ENCODE measurements around the gene AJAP1.

AJAP1 gene

GRCh38 chr1:4622821-4623220 lies 31.6 kb upstream of the AJAP1 start:
- no peak for TF ChIP-seq CTCF (IDR thresholded peaks at IDR 0.05; ENCODE audit: control extremely low read depth, extremely low read depth, low read depth, missing control alignments)
- no peak for DNase-seq (ENCODE audit: extremely low spot score)
- POLR2A ChIA-PET = no interaction called here
- CTCF ChIA-PET = interaction anchor here (0.9 kb wide), 1 partner anchor 14 kb away, joined by 4 read pairs; no protein-coding TSS in a partner anchor

- no peak for TF ChIP-seq CTCF (IDR thresholded peaks at IDR 0.05; ENCODE audit: control extremely low read depth, extremely low read depth, low read depth, missing control alignments)
- ChIA-PET CTCF (no interaction called here), POLR2A (no interaction called here)
- no peak for DNase-seq (ENCODE audit: extremely low spot score)
These were observed 30.2 kb upstream of the AJAP1 start for GRCh38 chr1:4624141-4624715.

- no peak for TF ChIP-seq CTCF (IDR thresholded peaks at IDR 0.05; ENCODE audit: control extremely low read depth, extremely low read depth, low read depth, missing control alignments)
- ChIA-PET CTCF (no interaction called here), POLR2A (no interaction called here)
- no peak for DNase-seq (ENCODE audit: extremely low spot score)
These were observed 29.6 kb upstream of the AJAP1 start for GRCh38 chr1:4624801-4625200.

GRCh38 chr1:4626061-4626460 lies 28.3 kb upstream of the AJAP1 start:
- DNase-seq (ENCODE audit: extremely low spot score) = no peak
- ChIA-PET POLR2A (no interaction called here), CTCF (no interaction called here)
- TF ChIP-seq CTCF (IDR thresholded peaks at IDR 0.05; ENCODE audit: control extremely low read depth, extremely low read depth, low read depth, missing control alignments) = no peak

GRCh38 chr1:4626560-4627319 lies 27.7 kb upstream of the AJAP1 start:
- ChIA-PET CTCF (no interaction called here), POLR2A (no interaction called here)
- no peak for TF ChIP-seq CTCF (IDR thresholded peaks at IDR 0.05; ENCODE audit: control extremely low read depth, extremely low read depth, low read depth, missing control alignments)
- DNase-seq (ENCODE audit: extremely low spot score) = no peak

- no peak for TF ChIP-seq CTCF (IDR thresholded peaks at IDR 0.05; ENCODE audit: control extremely low read depth, extremely low read depth, low read depth, missing control alignments)
- DNase-seq (ENCODE audit: extremely low spot score) = no peak
- POLR2A ChIA-PET = interaction anchor here (0.6 kb wide), 1 partner anchor 16 kb away, joined by 7 read pairs; no protein-coding TSS in a partner anchor
- CTCF ChIA-PET = no interaction called here
These were observed 27.1 kb upstream of the AJAP1 start for GRCh38 chr1:4627353-4627752.

All from GM10248 (cell line).